ENCODE results near the gene WDR41.
"Not testable (repeated sequence)": the region's sequence is repeated elsewhere in the genome, so short reads cannot be mapped to it uniquely, and the experiment has no call there.

WDR41 gene, protein sequence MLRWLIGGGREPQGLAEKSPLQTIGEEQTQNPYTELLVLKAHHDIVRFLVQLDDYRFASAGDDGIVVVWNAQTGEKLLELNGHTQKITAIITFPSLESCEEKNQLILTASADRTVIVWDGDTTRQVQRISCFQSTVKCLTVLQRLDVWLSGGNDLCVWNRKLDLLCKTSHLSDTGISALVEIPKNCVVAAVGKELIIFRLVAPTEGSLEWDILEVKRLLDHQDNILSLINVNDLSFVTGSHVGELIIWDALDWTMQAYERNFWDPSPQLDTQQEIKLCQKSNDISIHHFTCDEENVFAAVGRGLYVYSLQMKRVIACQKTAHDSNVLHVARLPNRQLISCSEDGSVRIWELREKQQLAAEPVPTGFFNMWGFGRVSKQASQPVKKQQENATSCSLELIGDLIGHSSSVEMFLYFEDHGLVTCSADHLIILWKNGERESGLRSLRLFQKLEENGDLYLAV

DNA sequence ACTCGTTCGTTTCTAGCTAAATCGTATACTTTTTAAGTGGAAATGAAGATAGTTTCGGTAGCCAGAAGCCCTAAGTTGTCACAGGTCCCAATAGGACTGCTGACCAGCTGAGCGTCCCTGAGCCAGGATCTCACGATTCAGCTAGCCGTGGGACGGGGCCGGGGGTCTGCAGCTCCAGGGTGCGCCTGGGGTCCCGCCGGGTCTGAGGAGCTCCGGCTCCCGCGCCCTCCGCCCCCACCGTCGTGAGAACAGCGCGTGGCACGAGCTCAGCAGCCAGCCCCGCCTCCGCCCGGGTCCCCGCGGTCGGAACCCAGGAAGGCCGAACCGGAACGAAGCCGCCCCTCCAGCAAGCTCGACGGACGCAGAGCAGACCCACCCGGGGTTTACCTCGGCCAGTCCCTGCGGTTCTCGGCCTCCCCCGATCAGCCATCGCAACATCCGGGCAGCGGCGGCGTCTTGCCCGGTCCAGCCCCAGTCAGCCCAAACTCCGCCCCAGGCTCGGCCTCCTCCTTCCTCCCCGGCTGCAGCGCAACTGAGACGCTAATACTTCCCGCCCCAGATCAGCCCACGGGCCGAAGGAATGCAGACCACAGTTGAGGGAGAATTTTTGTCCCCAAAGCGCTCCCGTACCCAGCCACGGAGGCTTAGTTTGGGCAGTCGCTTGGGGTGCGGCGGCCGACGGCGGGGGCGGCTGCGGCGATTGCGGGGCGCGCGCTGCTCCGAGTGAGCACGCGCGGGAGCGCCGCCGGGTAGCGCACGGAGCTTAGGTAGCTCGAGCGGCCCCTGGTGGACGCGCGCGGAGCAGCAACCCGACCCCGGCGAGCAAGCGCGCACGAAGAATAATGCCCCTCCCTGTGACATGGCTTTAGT, at the start of gene WDR41:
WDR41 (minus strand) TSS at position 534 of the 870 bp plus-strand sequence; CDS start at position 438, 96 bp downstream.
- DNase-seq (ENCODE audit: extremely low read depth, low read depth): peak; percentile 82
- peak within 1 kb of the TSS; percentile 66 for H3K4me3 ChIP-seq (replicated peaks; ENCODE audit: low read depth, low read length)
- peak; percentile 78 for TF ChIP-seq CTCF (IDR thresholded peaks at IDR 0.05; ENCODE audit: low read depth, low read length, missing control alignments)

GRCh38 chr5:77531297-77531696, 39.2 kb upstream of the WDR41 start:
- H3K4me3 ChIP-seq (replicated peaks; ENCODE audit: low read depth, low read length): no peak overlapping the region
- DNase-seq (ENCODE audit: extremely low read depth, low read depth): no peak
- no peak for TF ChIP-seq CTCF (IDR thresholded peaks at IDR 0.05; ENCODE audit: low read depth, low read length, missing control alignments)

- no peak for DNase-seq (ENCODE audit: extremely low read depth, low read depth)
- H3K4me3 ChIP-seq (replicated peaks; ENCODE audit: low read depth, low read length): no peak overlapping the region
- TF ChIP-seq CTCF (IDR thresholded peaks at IDR 0.05; ENCODE audit: low read depth, low read length, missing control alignments): peak; percentile 14
These were observed 26.2 kb upstream of the WDR41 start for GRCh38 chr5:77518304-77518703.

- H3K4me3 ChIP-seq (replicated peaks; ENCODE audit: low read depth, low read length): no peak overlapping the region
- no peak for DNase-seq (ENCODE audit: extremely low read depth, low read depth)
- no peak for TF ChIP-seq CTCF (IDR thresholded peaks at IDR 0.05; ENCODE audit: low read depth, low read length, missing control alignments)
These were observed 22.3 kb upstream of the WDR41 start for GRCh38 chr5:77514457-77514856.

DNA sequence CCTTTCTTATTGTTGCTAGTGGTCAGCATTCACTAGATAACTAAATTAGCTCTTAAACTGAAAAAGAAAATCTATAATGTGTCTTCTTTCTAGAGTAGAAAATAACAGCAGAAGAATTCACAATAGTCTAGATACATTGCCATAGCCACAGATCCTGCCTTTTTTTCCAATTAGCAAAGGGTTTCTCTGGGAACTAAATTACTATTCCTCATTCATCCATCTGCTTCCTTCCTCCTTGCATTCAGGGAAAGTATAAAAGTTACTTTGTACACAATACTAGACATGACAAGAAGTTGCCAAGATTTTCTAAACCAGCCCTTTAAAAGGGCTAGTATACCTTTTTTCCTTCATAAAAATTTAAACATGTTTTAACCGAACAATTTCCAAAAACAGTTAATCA, 21.2 kb upstream of the WDR41 start:
- H3K4me3 ChIP-seq (replicated peaks; ENCODE audit: low read depth, low read length): no peak overlapping the region
- no peak for TF ChIP-seq CTCF (IDR thresholded peaks at IDR 0.05; ENCODE audit: low read depth, low read length, missing control alignments)
- no peak for DNase-seq (ENCODE audit: extremely low read depth, low read depth)

DNA sequence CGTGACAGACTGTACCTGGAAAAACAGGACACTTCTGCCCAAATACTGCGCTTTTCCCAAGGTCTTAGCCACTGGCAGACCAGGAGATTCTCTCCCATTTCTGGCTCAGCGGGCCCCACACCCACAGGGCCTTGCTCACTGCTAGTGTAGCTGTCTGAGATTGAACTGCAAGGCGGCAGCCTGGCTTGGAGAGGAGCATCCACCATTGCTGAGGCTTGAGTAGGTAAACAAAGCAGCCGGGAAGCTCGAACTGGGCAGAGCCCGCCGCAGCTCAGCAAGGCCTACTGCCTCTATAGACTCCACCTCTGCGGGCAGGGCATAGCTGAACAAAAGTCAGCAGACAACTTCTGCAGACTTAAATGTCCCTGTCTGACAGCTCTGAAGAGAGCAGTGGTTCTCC, 9.0 kb upstream of the WDR41 start:
- not testable (repeated sequence) for H3K4me3 ChIP-seq (replicated peaks; ENCODE audit: low read depth, low read length); DNase-seq (ENCODE audit: extremely low read depth, low read depth)

GRCh38 chr5:77499973-77500372, 7.9 kb upstream of the WDR41 start:
- no peak for DNase-seq (ENCODE audit: extremely low read depth, low read depth)
- no peak for TF ChIP-seq CTCF (IDR thresholded peaks at IDR 0.05; ENCODE audit: low read depth, low read length, missing control alignments)
- no peak overlapping the region for H3K4me3 ChIP-seq (replicated peaks; ENCODE audit: low read depth, low read length)

Measured in HFF-Myc (cell line).